Activated effector memory CD4-positive, alpha-beta T cell treated with anti-CD3 and anti-CD28 coated beads, Interleukin-2, amount 50 U/mL, for 16 hours (primary cell): Measurements from ENCODE around the gene STAMBP.

Source experiments
- DNase-seq: peaks from one replicate; pipeline ENCODE4 v3.0.0-alpha.2; 2020

Gene STAMBP

DNA sequence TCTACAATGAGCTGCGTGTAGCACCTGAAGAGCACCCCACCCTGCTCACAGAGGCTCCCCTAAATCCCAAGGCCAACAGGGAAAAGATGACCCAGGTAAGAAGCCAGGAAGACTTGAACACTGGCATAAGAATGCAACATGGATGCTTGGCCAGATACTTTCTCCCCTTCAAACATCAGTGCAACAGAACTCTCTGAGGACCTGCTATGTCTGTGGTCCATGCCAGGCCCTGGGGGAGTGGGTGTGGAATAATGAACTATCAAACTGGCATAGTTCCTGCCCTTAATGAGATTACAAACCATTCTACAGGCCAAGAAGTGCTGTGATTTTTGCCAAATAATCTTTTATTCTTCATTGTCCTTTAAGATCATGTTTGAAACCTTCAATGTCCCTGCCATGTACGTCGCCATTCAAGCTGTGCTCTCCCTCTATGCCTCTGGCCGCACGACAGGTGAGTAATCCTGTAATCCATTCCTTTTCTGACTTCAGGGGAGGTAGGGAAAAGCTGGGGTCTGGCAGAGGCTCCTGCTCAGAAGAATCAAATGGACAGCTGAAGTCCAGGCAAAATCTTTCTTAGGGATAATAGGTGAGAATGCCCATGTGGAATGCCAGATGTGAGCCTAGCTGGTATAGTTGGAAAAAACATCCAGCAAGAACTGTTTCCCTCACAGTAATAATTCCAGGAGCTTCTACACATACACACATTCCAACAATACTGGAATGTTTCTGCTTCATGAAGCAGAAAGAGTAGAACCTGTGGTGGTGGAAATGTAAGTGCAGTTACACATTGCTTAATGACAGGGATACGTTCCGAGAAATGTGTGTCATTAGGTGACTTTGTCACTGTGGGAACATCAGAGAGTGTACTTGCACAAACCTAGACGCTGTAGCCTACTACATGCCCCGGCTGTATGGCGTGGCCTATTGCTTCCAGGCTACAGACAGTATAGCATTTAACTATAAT lies 80.2 kb downstream of the STAMBP start:
- no peak for DNase-seq

DNA sequence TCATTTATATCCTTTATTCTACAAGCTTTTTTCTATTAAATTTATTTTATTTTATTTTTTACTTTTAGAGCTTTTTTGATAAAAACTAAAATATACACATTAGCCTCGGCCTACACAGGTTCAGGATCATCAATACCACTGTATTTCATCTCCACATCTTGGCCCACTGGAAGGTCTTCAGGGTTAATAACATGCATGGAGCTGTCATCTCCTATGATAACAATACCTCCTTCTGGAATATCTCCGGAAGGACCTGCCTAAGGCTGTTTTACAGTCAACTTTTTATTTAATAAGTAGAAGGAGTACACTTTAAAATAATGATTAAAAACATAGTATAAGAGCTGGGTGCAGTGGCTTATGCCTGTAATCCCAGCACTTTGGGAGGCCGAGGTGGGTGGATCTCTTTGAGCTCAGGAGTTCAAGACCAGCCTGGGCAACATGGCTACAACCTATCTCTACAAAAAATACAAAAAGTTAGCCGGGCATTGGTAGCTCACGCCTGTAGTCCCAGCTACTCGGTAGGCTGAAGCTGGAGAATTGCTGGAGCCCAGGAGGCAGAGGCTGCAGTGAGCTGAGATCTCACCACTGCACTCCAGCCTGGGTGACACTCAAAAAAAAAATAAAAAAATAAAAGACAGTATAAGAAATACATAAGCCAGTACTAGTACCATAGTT lies 82.2 kb downstream of the STAMBP start:
- no peak for DNase-seq

DNA sequence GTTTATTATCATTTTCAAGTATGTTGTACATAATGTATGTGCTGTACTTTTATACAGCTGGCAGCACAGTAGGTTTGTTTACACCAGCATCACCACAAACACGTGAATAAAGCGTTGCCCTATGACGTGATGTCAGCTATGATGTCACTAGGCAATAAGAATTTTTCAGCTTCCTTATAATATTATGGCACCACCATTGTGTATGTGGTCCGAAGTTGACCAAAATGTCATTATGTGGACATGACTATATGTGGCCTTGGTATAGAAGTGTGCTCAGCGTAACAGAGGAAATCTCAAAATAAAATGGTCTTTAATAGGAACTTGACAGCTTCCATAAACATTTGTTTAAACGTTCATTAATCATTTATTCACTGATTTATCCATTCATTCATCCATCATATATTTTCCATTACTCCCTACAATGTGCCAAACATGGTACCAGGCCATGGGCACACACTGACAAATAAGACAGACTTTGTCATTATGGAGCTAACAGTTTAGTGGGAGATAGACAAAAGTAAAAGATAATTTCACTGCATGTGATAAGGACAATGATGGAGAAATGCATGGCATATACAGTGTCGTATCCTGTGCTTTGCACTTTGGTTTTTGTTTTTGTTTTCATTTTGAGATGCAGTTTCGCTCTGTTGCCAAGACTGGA lies 82.9 kb downstream of the STAMBP start:
- DNase-seq = no peak

DNA sequence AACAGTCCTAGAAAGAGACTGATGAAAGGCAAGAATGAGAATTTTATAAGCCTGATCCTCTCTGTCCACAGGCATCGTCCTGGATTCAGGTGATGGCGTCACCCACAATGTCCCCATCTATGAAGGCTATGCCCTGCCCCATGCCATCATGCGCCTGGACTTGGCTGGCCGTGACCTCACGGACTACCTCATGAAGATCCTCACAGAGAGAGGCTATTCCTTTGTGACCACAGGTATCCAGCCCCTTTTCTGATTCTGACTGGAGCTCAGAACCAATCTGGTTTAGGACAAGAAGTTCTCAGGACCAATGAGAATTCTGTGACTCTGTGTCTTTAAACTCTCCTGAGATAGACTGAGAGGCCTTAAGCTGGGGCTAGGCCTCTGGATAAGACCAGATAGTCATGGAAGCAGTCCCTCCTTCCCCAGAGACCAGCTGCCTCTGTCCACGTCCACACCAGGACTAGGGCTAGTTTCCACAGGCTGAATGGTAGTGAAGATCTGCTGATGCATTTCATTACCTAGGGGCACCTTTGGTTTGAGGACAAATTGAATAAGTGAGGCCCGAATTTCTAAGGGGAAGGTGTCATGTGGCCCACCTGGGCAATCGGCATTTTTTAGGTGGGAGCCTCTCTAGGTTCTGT lies 84.8 kb downstream of the STAMBP start:
- DNase-seq = no peak

DNA sequence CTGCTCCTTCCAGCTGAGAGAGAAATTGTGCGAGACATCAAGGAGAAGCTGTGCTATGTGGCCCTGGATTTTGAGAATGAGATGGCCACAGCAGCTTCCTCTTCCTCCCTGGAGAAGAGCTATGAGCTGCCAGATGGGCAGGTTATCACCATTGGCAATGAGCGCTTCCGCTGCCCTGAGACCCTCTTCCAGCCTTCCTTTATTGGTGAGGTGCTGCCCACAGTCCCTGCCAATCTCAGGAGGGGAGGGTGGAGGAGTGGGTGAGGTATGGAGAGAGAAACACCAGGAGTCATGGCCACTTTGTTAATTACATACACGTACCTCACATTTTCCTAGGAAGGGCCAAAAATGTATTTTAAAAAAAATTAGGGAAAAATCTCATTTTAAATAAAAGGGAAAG lies 85.9 kb downstream of the STAMBP start:
- DNase-seq = no peak

DNA sequence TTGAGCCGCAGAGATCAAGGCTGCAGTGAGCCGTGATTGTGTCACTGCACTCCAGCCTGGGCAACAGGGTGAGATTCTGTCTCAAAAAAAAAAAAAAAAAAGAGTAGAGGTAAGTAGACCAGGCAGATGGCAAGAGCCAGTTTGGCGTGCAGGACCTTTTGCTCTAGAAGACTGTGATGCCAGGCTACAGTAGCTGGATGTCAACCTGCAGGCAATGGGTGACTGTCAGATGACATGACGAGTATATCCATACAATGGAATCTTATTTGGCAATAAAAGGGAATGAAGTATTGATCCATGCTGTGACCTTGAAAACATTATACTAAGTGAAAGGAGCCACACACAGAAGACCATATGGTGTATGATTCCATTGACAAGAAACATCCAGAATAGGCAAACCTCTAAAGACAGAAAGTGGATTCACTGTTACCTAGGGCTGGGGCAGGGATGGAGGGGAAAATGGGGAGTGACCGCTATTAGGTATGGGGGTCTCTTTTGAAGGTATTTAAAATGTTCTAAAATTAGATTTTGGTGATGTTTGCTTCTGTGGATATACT lies 86.8 kb downstream of the STAMBP start:
- no peak for DNase-seq

DNA sequence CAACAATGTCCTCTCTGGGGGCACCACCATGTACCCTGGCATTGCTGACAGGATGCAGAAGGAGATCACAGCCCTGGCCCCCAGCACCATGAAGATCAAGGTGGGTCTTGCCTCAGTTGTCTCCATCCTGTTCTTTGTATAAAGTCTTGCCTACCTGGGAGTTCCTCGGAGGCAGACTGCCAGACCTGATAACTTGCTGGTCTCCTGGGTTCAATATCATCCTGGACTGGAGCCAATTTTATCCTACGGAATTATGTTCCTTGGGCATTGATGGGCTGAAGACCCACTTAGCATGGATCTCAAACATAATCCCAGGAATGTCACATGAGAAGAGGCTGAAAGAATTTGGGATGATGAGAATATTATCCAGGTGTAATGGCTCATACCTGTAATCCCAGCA lies 87.9 kb downstream of the STAMBP start:
- DNase-seq = no peak

DNA sequence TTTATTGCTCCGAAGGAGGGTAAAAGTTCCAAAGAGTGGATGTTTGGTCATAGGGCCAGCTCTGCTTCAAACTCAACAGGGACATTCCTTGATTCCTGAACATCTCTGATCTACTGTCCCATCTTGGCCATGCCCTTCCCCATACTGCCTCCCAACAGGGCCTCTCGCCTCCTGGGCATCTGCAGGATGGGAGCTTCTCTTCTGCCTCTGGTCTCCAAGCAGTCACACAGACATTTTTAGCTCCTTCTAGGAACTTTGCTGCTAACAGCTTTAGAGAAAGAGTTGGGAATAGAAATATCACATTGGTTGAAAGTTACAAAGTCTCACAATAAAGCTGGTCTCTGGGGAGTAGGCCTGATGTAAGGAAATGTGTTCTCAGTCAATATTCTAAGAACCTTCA lies 88.5 kb downstream of the STAMBP start:
- DNase-seq = no peak

DNA sequence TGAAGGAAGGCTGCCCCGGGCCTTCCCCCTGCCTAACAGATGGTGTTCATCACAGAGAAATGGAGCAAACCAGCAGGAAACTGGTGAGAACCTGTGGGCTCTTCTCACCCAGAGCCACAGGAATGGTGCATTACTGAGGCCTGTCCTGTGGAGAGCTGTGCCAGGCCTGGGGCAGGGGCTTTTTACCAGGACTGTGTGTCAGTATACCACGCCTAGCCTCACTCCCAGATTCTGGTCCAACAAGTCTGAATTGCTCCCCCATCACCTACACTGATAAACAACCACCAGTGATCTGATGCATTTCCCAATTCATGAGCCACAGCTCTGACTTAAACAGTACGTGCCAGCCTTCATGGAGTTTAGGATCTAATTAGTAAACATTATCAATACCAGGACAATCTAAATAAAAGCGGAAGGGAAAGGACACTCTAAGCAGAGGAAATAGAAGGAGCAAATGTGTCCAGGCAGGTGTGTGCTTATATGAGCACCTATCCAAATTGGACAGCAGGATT lies 89.0 kb downstream of the STAMBP start:
- DNase-seq = no peak

DNA sequence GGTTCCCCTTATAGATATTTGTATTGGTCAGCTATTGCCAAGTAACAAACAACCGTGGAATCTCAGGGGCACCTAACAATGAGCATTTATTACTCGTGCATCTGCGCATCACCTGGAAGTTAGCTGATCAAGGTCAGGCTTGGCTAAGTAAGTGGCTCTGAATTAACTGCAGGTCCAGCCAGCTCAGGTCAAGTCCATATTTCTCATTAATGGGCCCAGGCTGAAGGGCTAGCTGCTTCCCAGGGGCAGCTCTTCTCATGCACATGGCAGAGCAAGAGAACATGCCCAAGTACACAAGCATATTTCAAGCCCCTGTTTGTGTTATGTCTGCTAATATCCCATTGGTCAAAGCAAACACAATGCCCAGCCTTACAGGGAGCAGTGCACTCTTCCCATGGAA lies 90.1 kb downstream of the STAMBP start:
- no peak for DNase-seq

DNA sequence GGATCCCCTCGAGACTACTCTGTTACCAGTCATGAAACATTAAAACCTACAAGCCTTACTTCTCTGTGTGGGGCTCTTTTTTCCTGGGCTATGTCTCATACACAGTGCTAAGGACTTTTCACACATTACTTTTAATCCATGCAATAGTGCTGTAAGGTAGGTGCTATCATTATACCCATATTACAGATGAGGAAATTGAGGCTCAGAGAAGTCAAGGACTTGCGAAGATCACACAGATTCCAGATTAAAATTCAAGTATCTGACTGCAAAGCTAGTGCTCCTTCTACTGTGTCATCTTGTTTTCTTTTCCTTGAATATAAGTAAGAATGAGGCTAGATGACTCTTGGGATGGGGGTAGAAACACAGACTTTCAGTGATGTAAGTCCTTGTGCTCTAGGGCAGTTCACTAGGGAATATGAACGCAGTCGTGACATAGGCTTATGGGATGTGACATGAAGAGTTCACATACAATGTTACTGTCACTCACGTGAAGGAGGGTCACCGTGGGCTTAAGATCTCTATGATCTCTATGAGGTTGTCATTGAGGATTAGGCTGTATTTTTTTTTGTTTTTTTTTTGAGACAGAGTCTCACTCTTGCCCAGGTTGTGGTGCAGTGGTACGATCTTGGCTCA lies 91.0 kb downstream of the STAMBP start:
- no peak for DNase-seq

DNA sequence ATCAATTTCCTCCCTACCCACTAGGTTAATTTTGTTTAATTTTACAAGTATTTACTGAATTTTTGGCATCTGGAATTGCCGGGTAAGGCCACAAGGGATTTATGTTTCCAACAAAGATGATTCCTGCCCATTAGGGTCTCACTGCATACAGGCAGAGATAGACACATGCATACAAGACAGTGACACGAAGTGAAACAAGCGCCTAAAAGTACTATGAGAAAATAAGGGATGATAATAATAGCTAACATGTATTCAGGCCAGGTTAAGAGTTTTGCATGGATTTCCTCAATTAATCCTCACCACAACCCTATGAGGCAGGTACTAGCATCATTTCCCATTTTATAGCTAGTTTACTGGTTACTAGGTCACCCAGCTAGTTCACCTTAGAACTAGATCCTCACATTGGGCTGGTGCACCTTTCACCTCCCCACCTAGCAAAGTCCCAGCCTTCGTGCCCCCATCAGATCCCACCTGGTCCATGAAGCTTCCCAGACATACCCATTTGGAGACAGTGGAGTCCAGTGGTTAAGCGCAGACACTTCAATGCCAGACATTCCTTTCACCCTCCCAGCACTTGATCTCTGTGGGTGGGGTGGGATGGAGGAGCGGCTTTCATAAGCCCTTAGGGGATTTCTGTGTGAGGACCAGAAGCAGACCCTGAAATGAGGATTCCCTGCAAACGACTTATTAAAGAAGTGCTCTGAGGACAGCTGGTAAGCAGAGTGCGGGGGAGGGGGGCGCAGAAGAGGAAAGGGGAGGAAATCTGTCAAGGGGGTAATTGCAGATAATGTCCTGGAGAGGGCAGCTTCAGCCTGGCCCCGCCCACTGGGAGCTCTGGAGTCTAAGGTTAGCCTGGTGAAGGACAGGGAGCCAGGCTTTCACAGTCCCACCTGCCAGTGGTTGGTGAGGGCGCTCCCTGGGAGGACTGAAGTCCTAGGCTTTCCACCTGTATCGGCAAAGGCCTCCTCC lies 92.1 kb downstream of the STAMBP start:
- DNase-seq = peak; percentile 74

DNA sequence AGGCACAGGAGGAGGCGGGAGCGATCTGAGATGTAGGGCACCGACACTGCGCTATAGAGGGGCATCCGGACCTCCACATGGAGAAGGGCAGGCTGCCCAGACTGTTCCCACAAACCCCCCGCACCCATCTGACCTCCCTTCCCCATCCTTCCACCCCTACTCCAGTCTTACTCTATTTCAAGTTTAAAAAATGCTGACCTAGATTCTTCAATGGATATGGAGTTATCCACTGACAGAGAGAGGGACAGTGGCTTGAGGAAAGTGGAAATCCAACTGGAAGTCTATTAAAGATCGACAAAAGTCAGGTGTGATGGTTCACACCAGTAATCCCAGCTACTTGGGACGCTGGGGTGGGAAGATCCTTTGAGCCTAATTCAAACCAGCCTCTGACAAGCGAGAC lies 92.8 kb downstream of the STAMBP start:
- no peak for DNase-seq

DNA sequence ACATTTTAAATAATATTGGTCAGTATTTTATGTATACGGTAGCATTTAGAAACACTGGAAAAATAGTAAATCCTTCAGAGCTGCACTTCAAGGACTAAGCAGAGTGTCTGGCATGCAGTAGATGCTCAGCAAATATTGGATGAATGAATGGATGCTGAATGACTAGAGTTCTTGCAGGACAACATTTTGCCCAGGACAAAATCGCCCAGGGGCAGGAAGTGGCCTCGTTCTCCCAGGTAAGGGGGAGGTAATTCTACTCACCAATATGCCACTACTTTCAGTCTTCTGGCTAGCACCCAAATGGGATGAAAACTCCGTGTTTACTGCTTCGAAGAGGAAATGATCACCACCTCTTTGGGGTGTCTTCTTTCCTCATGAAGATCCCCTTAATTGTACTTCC lies 93.9 kb downstream of the STAMBP start:
- no peak for DNase-seq
